HG03108 (cell line): ENCODE results near the gene ALPK3.
"Not testable (repeated sequence)": the region's sequence is repeated elsewhere in the genome, so short reads cannot be mapped to it uniquely, and the experiment has no call there.

Experiments used
- ATAC-seq: cut with Tn5 transposase; IDR thresholded peaks from one replicate; pipeline ENCODE4 v1.9.1; 2021; ENCODE audit warnings: moderate library complexity; ENCODE audit not compliant: unreplicated experiment

The ALPK3 gene

DNA sequence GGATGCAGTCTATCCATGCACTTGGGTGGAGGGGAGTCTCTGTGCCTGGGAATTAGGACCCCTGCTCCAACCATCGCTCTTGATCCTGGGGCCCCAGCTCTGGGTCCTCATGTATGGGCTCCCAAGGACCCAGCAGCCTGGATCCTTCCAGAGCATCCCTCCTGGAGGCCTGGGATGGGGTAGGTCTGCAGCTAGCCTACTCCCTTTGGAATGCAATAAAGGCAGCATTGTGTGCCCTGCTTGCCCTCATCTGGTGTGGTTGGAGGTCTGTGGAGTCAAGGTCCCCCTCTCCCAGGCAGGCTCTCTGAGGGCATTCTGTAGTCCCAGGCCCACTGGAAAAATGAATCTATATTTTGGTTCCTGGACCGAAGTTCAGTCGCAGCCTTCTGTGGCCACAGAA lies 52.4 kb downstream of the ALPK3 start:
- no peak for ATAC-seq

DNA sequence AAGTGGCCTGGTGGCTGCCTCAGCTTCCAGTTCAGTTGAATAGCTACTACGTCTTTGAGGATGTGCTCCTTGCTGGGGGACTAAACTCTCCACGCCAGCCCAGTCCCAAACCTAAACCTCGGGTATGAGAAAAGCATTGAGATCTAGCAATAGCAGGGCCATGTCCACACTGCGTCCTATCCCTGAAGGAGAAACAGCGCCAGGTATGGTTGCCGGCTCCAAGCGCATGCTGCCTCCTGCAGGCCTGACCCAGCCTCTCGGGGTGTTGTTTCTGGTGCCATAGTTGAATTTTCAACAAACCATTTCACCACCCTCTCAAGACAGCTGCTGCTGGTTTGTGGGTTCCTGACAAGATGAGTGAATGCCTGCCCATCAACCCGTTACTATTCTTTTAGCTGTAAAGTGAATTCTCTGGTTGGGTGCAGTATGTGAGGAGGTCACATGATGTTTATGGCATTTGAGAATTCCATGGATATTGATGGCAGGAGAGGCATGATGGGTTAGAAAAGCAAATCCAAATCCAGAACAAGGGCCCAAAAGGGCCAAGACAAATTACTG lies 54.4 kb downstream of the ALPK3 start:
- ATAC-seq = no peak

DNA sequence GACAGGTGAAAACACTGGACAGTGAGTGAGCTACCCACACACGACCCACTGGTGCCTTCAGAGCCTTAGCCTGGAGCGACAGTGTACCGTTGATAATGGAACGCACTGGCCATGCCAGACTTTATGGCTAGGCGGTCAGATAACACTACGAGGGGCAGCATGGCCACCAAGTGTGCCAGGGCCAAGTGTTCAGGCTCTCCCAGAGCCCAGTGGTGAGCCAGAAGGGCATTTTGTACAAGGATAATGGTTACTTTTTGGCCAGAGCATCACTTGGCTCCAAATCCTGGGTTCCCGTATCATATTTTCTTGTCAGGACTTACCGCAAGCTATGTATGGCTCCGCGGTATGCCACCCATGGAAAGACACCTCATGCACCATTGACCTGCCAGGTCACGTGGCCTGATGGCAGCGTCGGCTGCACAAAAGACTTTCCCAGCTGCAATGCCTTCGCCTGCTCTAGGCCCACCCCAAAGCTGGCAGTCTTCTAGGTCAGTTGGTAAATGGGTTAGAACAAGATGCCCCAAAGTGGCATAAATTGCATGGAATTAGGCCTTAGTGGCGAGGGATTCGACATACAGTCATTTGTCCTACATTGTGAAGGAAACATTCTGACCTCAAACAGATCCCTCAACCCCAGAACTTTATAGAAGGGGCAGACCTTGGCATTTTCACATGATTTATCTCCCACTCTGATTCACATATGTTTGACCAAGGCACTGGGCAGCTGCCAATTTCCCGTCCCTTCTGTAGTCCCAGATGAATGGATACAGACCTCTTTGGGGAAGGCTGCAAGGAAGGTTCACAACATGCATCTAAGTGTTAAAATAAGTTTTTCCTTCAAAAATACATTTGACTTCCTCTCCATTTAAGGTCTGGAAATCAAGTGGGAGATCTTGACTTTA lies 55.1 kb downstream of the ALPK3 start:
- no peak for ATAC-seq

DNA sequence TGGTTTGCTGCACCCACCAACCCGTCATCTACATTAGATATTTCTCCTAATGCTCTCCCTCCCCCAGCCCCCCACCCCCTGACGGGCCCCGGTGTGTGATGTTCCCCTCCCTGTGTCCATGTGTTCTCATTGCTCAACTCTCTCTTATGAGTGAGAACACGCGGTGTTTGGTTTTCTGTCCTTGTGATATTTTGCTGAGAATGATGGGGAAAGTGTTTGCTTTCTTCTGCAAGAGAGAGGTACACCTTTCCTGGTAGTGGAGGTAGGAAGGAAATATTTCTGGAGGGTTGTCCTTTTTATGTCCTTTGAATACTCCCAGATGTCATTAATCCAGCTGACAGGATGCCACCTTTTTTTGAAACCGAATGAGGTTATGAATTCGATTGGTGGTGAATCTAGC lies 56.8 kb downstream of the ALPK3 start:
- ATAC-seq = no peak

DNA sequence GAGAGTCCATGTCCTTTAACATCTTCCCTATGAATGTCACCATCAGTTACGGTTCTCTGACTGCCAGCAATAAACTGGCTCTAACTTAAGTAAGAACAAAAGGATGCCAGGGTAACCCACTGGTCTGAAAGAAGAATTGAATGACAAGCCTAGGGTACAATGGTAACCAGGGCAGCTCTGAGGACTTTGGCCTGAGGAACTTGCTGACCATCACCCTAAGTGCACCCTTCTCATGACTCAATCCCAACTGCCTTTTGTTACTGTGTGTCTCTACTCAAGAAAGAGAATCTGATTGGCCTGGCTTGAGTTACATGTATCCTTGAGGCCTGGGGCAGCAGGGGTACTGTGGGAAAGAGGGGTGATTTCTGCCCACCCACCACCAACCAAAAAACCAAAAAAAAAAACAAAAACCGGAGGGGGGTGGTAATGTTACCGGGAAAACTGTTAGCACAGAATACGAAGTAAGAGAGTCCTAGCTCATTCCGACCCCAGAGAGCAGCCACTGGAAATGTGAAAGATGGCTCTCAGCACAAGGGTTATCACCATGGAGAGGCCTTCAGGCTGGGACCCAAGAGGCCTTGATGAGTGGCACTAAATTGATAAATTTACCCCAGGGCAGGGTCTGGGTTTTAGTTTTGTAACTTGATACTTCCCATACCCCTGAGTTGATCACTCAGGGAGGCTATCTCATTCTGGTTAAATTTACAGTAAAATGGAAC lies 58.0 kb downstream of the ALPK3 start:
- no peak for ATAC-seq

DNA sequence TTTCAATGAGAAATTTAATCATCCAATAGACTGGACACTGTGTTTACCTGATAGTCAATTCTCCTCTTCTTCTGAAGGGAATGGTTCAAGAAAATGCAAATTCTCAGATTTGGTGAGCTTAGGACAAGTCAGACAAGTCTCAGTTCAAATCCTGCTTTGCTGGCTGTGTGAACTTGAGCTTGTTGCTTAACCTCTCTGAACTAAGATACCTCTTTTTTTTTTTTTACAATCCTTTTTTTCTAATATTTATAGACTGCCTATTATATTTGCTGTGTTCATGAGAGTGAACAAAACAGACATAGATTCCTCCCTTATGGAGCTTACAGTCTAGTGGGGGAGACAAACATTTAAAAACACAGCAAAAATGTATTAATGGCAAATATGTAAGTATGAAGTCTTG lies 59.1 kb downstream of the ALPK3 start:
- ATAC-seq = no peak

DNA sequence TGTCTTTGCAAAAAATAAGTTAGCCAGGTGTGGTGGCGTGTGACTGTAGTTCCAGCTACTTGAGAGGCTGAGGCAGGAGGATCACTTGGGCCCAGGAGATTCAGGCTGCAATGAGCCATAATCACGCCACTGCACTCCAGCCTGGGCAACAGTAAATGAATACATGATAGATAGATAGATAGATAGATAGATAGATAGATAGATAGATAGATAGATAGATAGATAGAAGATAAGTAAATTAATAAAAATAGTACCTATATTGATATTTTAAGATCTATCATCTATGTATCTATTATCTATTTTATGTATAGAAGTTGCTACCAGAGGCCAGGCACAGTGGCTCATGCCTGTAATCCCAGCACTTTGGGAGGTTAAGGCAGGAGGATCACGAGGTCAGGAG lies 60.5 kb downstream of the ALPK3 start:
- not testable (repeated sequence) for ATAC-seq

DNA sequence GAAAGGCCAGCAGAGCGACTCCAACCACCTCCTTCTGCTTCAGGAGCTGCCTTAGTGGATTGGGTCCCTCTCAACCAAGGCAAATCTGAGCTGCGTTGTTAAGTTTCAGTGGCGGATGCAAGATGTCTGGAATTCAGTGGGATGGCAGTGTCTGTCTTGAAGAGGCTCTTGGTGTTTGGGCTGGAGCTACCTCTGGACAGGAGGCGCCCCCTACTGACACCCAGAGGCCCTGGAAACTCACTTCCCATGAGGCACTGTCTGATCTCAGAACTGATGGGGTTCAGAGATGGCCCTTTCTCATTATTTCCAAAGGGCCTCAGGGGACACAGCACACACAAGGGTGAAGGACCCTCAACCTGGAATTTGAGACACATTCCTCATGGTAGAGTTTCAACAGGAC lies 61.3 kb downstream of the ALPK3 start:
- no peak for ATAC-seq

DNA sequence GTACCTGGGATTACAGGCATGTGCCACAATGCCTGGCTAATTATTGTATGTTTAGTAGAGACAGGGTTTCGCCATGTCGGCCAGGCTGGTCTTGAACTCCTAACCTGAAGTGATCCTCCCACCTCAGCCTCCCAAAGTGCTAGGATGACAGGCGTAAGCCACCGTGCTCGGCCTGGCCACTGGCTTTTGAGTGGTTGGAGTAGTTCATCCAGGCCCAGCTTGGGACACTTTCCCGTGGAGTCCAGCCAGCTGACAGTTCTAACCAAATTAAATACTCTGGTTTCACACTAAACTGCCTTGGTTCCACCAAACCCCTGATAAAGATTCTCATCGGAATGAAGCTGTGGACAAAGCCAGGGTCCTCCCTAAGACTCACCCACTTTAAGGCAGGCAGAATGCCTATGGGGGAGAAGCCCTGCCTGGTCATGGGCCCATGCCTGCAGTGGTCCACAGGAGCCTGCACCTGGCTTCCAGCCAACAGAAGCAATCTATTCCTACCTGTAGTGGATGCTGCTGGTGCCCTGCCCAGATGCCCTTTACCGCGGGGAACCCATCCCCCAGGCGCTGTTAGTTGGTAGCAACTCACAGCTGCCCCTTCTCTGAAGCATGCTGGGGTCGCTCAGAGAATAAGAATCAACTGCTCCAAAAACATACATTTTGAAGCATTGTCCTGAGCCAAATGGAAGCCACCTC lies 62.1 kb downstream of the ALPK3 start:
- no peak for ATAC-seq

DNA sequence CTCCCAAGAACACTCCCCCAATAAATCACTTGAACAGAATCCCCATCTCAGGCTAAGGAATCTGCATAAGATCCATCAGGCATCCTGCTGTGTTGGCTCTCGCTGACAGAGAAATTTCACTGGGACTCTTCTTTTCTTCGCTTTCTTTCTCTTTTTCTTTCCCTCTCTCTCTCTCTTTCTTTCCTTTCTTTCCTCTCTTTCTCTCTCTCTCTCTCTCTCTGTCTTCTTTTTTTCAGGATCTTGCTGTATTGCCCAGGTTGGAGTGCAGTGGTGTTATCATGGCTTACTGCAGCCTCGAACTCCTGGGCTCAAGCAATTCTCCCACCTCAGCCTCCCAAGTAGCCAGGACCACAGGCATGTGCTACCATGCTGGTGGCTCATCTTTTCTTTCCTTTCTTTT lies 62.9 kb downstream of the ALPK3 start:
- ATAC-seq = no peak

DNA sequence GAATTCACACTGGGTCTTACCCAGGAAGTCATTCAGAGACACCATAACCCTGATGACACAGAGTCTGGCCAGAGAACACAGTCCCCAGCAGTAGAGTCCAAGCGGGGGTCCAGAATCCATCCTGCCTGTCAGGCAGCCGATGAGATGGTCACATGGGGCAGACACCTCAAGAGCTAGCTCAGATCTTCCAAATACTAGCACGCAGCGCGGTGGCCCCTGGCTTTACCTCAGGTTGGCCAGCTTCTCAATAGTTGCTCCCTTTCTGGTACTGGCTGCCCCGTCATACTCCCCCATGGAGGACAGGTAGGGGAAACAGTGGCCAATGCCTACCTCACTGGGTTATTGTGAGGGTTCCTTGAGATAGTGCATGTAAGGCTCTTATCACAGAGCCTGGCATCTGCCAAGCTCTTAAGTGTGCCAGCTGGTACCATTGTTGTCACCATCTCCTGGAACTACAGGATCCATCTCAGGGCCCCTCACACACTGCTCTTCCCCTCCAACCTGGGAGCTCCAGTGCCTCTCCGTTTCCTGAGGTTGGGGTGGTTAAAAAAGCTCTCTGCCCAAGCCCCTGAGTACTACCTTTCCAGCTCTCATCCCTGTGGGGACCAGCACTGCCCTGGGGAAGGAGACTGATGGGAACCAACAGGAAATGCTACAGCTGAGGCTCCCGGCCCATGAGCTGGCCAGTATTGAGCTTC lies 63.8 kb downstream of the ALPK3 start:
- no peak for ATAC-seq

DNA sequence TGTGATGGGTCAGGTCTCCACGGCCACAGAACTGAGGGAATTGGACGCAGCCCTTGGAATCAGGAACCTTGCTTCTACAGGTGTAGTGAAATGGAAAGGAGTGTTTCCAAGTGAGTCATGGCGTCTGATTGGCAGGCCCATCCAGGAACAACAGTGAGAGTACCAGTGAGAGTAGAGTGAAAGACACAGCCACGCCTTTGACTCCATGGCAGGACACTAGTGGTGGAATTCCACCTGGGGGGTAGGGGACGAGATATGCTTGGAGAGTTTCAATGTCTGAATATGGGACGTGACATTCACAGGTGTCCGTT lies 64.3 kb downstream of the ALPK3 start:
- ATAC-seq = no peak

DNA sequence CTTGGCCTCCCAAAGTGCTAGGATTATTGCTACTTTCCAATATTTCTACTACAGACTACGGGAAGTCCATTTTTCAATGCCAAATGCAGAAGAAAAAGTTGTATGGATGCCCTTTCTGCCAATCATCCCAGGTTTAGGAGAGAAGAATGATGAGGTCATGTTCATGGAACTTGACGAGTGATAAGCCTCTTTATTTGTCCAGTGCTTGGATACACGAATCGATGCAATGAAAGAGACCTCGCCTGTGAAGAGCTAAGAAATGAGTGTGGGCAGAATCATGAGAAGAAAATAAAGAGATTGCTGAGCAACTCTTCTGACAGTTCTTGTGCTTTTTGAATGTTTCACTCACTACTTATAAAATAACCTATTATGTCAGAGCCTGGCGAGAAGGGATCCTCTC lies 66.3 kb downstream of the ALPK3 start:
- ATAC-seq = no peak

DNA sequence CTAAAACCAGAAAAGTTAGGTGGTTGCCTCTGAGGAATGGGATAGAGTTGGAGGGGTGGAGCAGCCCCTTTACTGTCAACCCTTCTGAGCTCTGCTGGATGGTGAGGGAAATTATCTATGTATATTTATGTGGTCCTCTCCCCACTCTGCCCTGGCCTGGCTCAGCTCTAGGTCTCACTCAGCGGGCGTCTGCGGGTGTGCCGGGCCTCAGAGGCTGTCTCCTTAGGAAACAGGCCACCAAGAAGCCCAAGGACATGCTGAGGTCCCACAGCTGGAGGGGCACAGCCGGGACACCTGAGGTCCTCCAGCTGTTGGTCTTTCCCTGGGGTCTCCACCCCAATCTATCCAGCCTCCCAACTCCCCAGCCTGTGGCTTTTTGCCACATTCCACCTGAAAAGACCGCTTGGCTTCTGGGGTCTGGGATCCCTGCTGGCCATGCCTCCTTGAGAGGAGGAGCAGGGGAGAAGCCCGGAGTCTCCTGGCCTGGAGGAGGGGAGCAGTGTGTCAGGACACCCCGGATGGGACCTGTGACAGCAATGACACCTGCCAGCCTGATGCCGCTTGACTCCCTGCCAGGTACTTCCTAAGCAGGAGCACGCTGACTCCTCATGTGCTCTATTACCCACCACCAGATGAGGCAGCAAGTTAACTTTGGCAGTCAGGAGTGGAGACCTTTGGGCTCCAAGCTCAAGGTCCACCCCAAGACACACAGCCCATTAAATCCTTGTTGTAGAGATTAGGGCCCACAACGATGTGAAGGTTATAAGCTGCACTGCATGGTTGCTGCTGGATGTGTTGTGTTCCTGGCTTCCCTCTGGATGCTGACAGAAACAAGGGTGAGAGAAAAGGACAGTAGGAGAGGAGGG lies 67.0 kb downstream of the ALPK3 start, which contains the start of gene SLC28A1:
Gene SLC28A1, plus strand, starts transcription at position 747 of the 866 bp plus-strand sequence. CDS start 3,099 bp downstream, outside the sequence.
- no peak for ATAC-seq

DNA sequence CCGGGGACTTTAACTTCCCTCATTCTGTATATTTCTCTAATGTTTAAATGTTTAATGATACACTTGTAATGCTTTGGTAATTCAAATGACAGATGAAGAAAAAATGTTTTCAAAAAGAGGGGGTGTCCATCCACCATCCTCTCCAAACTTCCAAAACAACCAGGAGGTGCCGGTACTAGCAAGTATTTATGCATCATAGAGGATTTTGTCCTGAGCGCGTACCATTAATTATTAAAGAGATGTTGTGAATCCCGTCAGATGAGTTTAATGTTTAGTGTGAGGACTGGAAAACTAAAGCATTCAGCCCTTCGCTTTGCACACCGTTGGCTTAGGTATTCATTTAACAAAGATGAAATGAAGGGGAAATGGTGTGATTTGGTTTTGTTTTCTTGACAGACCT lies 68.6 kb downstream of the ALPK3 start:
- no peak for ATAC-seq

DNA sequence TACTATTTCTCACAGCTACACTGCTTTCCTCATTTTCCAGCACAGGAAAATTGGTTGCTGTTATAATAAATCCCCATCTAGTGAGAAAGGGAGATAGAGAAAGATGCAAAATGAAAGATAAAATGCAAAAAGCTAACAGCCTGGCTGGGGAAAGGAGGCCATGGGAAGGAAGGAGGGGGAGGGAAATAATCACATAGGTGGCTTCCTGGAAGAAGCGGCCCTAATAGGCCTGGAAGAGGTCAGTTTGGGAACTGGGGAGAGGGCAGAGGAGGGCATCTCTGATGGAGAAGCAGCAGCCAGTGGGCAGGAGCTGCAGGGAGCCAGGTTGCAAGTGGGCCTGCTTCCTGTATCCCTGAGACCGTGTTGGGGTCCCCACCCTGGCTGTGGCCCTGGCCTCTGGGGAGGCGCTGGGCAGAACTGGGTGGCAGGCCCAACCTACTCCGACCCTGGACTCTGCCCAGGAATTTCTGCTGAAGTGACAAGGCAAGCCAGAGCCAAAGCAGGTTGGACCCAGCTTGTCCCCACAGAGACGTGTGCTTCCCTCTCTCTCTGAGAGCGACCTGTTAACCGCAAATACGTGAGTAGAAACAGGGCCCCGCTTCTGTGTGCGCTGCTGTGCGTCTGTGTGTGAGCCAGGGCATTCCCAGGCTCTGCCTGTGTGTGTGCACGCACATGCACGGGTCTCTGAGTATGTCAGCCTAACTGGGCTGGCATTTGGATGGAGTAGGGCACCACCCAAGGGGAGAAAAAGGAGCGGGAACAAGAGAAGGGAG lies 69.2 kb downstream of the ALPK3 start:
- ATAC-seq = no peak

DNA sequence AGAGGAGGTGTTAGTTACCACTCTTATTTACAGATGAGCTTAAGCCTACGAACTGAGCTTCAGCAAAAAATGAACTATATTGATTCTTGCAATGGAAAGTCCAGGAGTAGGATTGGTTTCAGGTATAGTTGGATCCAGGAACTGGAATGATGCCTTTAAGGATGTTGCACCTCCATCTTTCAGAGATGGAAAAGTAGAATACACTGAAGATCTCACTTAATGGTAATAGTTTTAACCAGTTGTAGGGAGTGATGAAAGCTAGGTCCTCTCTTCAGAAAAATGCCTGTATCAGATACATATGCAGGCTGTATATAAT lies 69.8 kb downstream of the ALPK3 start:
- no peak for ATAC-seq

DNA sequence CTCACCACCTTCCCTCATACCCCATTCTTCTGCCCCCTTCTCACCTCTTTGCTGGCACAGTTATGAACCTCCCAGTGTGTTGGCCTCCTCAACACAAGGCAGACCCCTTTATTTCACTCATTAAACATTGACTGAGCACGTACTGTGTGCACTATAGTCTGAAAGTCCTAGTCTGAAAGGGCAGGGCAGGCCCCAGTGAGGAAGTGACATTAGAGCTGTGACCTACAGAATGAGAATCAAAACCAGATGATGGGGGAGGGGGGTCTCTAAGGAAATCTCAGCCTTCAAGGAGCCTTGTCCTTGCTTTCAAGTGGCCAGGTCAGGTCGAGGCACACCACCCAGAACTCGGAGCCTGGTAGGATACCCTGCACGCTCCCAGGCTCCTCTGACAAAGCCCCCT lies 70.8 kb downstream of the ALPK3 start:
- ATAC-seq = no peak

DNA sequence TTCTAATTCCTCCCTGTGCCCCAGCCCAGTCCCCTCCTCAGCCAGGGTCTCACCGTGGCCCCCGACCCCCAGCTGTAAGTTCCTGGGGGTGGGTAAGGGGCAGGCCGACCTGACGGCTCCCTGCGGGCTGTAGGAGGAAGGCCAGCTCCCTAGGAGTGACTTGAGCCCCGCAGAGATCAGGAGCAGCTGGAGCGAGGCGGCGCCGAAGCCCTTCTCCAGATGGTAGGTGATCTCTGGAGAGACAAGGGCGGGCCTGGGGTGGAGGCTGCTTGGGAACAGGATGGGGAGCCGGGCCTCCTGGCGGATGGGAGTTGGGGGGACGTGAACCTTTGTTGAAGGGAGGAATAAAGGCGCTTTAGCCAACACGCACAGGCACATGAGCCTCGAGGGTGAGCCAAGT lies 71.5 kb downstream of the ALPK3 start:
- no peak for ATAC-seq
